ENCODE results near the gene XAGE1B. TPM values are rescaled to one million over a fixed set of nuclear protein-coding genes. Genes with fewer than 3 reads are reported as not detected.
"Not testable (repeated sequence)": the region's sequence is repeated elsewhere in the genome, so short reads cannot be mapped to it uniquely, and the experiment has no call there.

XAGE1B gene
- total RNA-seq (2021), result not detected in 2 replicates
- long read RNA-seq, result 0 reads

- not testable (repeated sequence) for H4K20me1 ChIP-seq (ENCODE audit: control insufficient read depth, insufficient read depth, insufficient read length); H4K91ac ChIP-seq (ENCODE audit: insufficient read length, low read depth, low read length); H3K27ac Mint-ChIP-seq; H2BK15ac ChIP-seq (ENCODE audit: low read depth, low read length); H3K56ac ChIP-seq (ENCODE audit: insufficient read length, low read depth, low read length); H3K79me1 ChIP-seq (ENCODE audit: insufficient read depth, low read depth, low read length, poor library complexity, severe bottlenecking); H3T11ph ChIP-seq (ENCODE audit: low read length); H2BK120ac ChIP-seq (ENCODE audit: low read depth, low read length, poor library complexity, severe bottlenecking); H3K27me3 Mint-ChIP-seq (ENCODE audit: low read depth); H3K9me3 Mint-ChIP-seq; H3K79me2 ChIP-seq (ENCODE audit: insufficient read depth, low read length); H2BK20ac ChIP-seq (ENCODE audit: low read depth, low read length, poor library complexity, severe bottlenecking); H3K9ac ChIP-seq (ENCODE audit: extremely low read depth, insufficient read length, low read length); H2BK5ac ChIP-seq (ENCODE audit: insufficient read length, low read length); H4K8ac ChIP-seq (replicated peaks; ENCODE audit: insufficient read length, low read depth, low read length); H3K4me1 ChIP-seq (ENCODE audit: insufficient read depth, low read length); H3K36me3 Mint-ChIP-seq (ENCODE audit: insufficient read depth in 1 of 3, low read depth in 3 of 3); H4K5ac ChIP-seq (ENCODE audit: insufficient read length, low read depth, low read length); H3K4me1 Mint-ChIP-seq; H2BK12ac ChIP-seq (ENCODE audit: insufficient read length, low read depth, low read length); H3K27me3 ChIP-seq (ENCODE audit: insufficient read depth, low read length); H2AFZ ChIP-seq (ENCODE audit: low read length); H3K23ac ChIP-seq (ENCODE audit: insufficient read length, low read depth, low read length); H3K4me2 ChIP-seq (ENCODE audit: insufficient read depth, insufficient read length, low read length); H3K9me3 ChIP-seq (ENCODE audit: control insufficient read depth, low read depth, low read length); H3K27ac ChIP-seq (ENCODE audit: insufficient read length, low read depth, low read length); H3K18ac ChIP-seq (ENCODE audit: insufficient read length, low read depth, low read length); H2AK5ac ChIP-seq (ENCODE audit: insufficient read length, low read length); H3K23me2 ChIP-seq (ENCODE audit: insufficient read length, low read depth, low read length, poor library complexity, severe bottlenecking); H3K14ac ChIP-seq (ENCODE audit: insufficient read depth, low read length); DNase-seq; H3K4me3 Mint-ChIP-seq; H3K4ac ChIP-seq (ENCODE audit: low read depth, low read length)
- no CpG with 5 or more reads among the region's 18 CpGs for WGBS (ENCODE audit: extremely low coverage, insufficient read length, low lambda C conversion rate)
Observed at GRCh38 chrX:52516987-52517325, at the start of gene XAGE1B. Gene XAGE1B (minus strand): TSS chrX:52517063. CDS start chrX:52515527, 1,536 bp downstream.
